ENCODE data around the gene SLC15A4. TPM values are rescaled to one million over a fixed set of nuclear protein-coding genes. Genes with fewer than 3 reads are reported as not detected.
A peak's percentile ranks its signal among the peaks of the same experiment; 100 is the strongest.

The SLC15A4 gene
- total RNA-seq, 2 experiments from 2014 or later = 53.3 to 87.3 TPM

DNA sequence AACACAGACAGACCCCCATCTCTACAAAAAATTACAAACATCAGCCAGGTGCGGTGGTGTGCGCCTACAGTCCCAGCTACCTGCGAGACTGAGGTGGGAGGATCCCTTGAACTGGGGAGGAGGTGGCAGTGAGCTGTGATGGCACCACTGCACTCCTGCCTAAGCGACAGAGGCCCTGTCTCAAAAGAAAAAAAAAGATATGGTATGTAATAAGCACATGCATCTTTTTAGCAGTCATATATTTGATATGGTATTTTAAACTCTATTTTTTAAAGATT, 7.2 kb downstream of the SLC15A4 start:
- POLR2A ChIA-PET = no interaction called here
- CTCF ChIA-PET (ENCODE audit: unreplicated experiment) = no interaction called here
- peak overlapping the region; percentile 74 for H3K27ac ChIP-seq (ENCODE audit: low read depth, low read length, poor library complexity, severe bottlenecking)
- intact Hi-C loops (cut with micrococcal nuclease; ENCODE audit: unreplicated experiment) = no loop called here
- TF ChIP-seq, protein P1, sequence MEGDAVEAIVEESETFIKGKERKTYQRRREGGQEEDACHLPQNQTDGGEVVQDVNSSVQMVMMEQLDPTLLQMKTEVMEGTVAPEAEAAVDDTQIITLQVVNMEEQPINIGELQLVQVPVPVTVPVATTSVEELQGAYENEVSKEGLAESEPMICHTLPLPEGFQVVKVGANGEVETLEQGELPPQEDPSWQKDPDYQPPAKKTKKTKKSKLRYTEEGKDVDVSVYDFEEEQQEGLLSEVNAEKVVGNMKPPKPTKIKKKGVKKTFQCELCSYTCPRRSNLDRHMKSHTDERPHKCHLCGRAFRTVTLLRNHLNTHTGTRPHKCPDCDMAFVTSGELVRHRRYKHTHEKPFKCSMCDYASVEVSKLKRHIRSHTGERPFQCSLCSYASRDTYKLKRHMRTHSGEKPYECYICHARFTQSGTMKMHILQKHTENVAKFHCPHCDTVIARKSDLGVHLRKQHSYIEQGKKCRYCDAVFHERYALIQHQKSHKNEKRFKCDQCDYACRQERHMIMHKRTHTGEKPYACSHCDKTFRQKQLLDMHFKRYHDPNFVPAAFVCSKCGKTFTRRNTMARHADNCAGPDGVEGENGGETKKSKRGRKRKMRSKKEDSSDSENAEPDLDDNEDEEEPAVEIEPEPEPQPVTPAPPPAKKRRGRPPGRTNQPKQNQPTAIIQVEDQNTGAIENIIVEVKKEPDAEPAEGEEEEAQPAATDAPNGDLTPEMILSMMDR (conservative IDR thresholded peaks at IDR 0.05; ENCODE audit: low read length) = no peak
- TF ChIP-seq EZH2phosphoT487 (IDR thresholded peaks at IDR 0.05; ENCODE audit: borderline replicate concordance, low read depth, low read length) = no peak
- H2AFZ ChIP-seq (ENCODE audit: low read length) = no peak overlapping the region
- BruUV-seq (replicated peaks) = TSS peak; percentile 1
- no peaks in the 10 kb centered on the region for H3K9me3 ChIP-seq (ENCODE audit: low read length)
- H3K36me3 ChIP-seq (ENCODE audit: insufficient read depth, low read length) = peaks cover 76% of the 10 kb centered on the region
- H3K4me2 ChIP-seq (ENCODE audit: low read length) = peak overlapping the region; percentile 92
- H3K9me2 ChIP-seq (ENCODE audit: insufficient read depth, low read length) = no peaks in the 10 kb centered on the region
- peaks cover 67% of the 10 kb centered on the region for H3K4me1 ChIP-seq (ENCODE audit: insufficient read depth, low read length, poor library complexity, severe bottlenecking)
- DNase-seq (ENCODE audit: low spot score) = no peak
- peaks cover 100% of the 10 kb centered on the region for H3K79me2 ChIP-seq (ENCODE audit: insufficient read depth, low read depth, low read length)
- peaks cover 63% of the 10 kb centered on the region for H4K20me1 ChIP-seq (ENCODE audit: insufficient read depth, low read length)
- peak overlapping the region; percentile 56 for H3K4me3 ChIP-seq (ENCODE audit: low read depth, low read length, poor library complexity, severe bottlenecking)

- Histone ChIP-seq H3K9me2 (ENCODE audit: insufficient read depth, low read length) (no peaks in the 10 kb centered on the region), H3K9me3 (ENCODE audit: low read length) (no peaks in the 10 kb centered on the region), H3K4me2 (ENCODE audit: low read length) (peak overlapping the region; percentile 92), H4K20me1 (ENCODE audit: insufficient read depth, low read length) (peaks cover 63% of the 10 kb centered on the region), H3K36me3 (ENCODE audit: insufficient read depth, low read length) (peaks cover 77% of the 10 kb centered on the region), H3K4me3 (ENCODE audit: low read depth, low read length, poor library complexity, severe bottlenecking) (peak overlapping the region; percentile 56), H3K27ac (ENCODE audit: low read depth, low read length, poor library complexity, severe bottlenecking) (peak overlapping the region; percentile 74), H3K79me2 (ENCODE audit: insufficient read depth, low read depth, low read length) (peaks cover 100% of the 10 kb centered on the region), H2AFZ (ENCODE audit: low read length) (no peak overlapping the region), H3K4me1 (ENCODE audit: insufficient read depth, low read length, poor library complexity, severe bottlenecking) (peaks cover 67% of the 10 kb centered on the region)
- intact Hi-C loops (cut with micrococcal nuclease; ENCODE audit: unreplicated experiment) = no loop called here
- CTCF ChIA-PET (ENCODE audit: unreplicated experiment) = no interaction called here
- POLR2A ChIA-PET = interaction anchor here (0.5 to 0.6 kb wide), 2 partner anchors 11 to 25 kb away, joined by 3 read pairs; no protein-coding TSS in a partner anchor
- TF ChIP-seq, protein P1 (conservative IDR thresholded peaks at IDR 0.05; ENCODE audit: low read length) = no peak
- TF ChIP-seq EZH2phosphoT487 (IDR thresholded peaks at IDR 0.05; ENCODE audit: borderline replicate concordance, low read depth, low read length) = no peak
- DNase-seq (ENCODE audit: low spot score) = no peak
- BruUV-seq (replicated peaks) = no TSS peak
Observed at GRCh38 chr12:128815779-128816642, 7.7 kb downstream of the SLC15A4 start.
